Measurements from ENCODE around the gene LRMDA. TPM values are rescaled to one million over a fixed set of nuclear protein-coding genes. Genes with fewer than 3 reads are reported as not detected.

LRMDA gene
- total RNA-seq, 1 donor from 2014 or later = 0.19 TPM

DNA sequence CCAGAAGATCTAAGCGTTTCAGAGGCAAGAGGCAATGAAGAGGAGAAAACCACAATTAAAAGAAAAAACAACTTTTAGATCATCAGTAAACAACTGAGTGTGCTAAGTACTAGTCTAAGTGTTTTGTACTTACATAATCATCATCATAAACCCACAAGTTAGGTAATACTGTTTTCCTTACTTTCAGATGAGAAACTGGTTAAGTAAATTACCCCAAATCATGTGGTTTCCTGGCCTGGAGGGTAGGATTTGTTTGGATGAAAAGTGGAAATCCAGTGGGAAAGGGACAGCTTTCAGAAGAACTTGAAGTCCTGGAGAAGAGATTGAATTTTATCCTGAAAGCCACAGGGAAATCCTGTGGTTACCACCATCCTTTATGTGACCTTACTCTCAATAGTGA is 463.3 kb downstream of the LRMDA start:
- no peak for DNase-seq (ENCODE audit: extremely low spot score, unreplicated experiment)
- Mint-ChIP-seq H3K4me3 (ENCODE audit: unreplicated experiment) (no peak overlapping the region), H3K27ac (ENCODE audit: unreplicated experiment) (no peak overlapping the region), H3K36me3 (ENCODE audit: unreplicated experiment) (no peaks in the 10 kb centered on the region), H3K4me1 (ENCODE audit: unreplicated experiment) (no peaks in the 10 kb centered on the region), H3K27me3 (ENCODE audit: unreplicated experiment) (peaks cover 19% of the 10 kb centered on the region), H3K9me3 (ENCODE audit: unreplicated experiment) (no peaks in the 10 kb centered on the region)
- TF ChIP-seq, protein P1, sequence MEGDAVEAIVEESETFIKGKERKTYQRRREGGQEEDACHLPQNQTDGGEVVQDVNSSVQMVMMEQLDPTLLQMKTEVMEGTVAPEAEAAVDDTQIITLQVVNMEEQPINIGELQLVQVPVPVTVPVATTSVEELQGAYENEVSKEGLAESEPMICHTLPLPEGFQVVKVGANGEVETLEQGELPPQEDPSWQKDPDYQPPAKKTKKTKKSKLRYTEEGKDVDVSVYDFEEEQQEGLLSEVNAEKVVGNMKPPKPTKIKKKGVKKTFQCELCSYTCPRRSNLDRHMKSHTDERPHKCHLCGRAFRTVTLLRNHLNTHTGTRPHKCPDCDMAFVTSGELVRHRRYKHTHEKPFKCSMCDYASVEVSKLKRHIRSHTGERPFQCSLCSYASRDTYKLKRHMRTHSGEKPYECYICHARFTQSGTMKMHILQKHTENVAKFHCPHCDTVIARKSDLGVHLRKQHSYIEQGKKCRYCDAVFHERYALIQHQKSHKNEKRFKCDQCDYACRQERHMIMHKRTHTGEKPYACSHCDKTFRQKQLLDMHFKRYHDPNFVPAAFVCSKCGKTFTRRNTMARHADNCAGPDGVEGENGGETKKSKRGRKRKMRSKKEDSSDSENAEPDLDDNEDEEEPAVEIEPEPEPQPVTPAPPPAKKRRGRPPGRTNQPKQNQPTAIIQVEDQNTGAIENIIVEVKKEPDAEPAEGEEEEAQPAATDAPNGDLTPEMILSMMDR (IDR thresholded peaks at IDR 0.05) = no peak

DNA sequence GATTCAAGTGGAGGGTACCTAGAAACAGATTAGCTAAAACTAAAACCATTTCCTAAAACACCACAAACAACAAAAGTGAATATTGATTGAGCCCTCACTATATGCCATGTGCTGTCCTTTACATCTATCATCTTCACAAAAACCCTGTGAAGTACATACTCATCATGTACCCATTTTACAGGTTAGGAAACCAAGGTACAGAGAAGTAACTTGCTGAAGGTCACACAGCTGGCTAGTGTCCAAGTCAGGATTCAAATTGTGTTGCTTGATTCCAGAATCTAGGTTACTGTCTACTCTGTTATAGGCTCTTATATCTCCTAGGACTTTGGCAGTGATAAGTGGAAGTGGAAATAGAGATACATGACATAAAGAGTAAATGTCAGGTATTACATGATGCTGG is 463.8 kb downstream of the LRMDA start:
- no peak overlapping the region for H3K4me3 Mint-ChIP-seq (ENCODE audit: unreplicated experiment)
- H3K27ac Mint-ChIP-seq (ENCODE audit: unreplicated experiment) = no peak overlapping the region
- no peak for DNase-seq (ENCODE audit: extremely low spot score, unreplicated experiment)
- H3K9me3 Mint-ChIP-seq (ENCODE audit: unreplicated experiment) = no peaks in the 10 kb centered on the region
- no peaks in the 10 kb centered on the region for H3K4me1 Mint-ChIP-seq (ENCODE audit: unreplicated experiment)
- peaks cover 21% of the 10 kb centered on the region for H3K27me3 Mint-ChIP-seq (ENCODE audit: unreplicated experiment)
- TF ChIP-seq, protein P1 (IDR thresholded peaks at IDR 0.05) = no peak
- no peaks in the 10 kb centered on the region for H3K36me3 Mint-ChIP-seq (ENCODE audit: unreplicated experiment)

DNA sequence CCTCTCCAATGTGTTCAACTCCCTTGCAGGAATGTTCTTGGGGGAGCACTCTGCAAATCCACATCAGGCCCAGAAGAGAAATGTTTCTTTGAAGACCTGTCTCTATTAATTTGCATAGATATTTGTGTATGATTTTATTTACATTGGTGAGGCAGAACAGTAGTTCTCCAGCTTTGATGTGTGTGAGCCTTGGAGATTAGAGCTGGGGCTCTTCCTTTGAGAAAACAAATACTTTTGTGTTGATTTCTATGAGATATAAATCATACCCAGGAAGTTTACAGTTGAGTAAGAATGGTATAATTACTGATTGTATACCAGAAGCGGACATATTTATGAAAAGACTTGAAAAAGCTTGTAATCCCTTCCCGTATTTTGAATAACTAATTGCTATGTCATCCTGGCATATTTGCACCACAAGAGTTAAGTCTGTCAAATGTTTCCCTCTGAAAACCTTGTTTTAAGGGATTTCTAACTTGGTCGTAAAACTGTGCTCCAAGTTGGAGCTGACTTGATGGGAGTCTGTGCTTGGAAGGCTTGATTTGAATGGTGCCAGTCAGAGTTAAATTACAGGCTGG is 468.5 kb downstream of the LRMDA start:
- DNase-seq (ENCODE audit: extremely low spot score, unreplicated experiment) = no peak
- no peaks in the 10 kb centered on the region for H3K4me1 Mint-ChIP-seq (ENCODE audit: unreplicated experiment)
- H3K4me3 Mint-ChIP-seq (ENCODE audit: unreplicated experiment) = no peak overlapping the region
- H3K9me3 Mint-ChIP-seq (ENCODE audit: unreplicated experiment) = no peaks in the 10 kb centered on the region
- TF ChIP-seq, protein P1 (IDR thresholded peaks at IDR 0.05) = no peak
- peaks cover 42% of the 10 kb centered on the region for H3K27me3 Mint-ChIP-seq (ENCODE audit: unreplicated experiment)
- H3K36me3 Mint-ChIP-seq (ENCODE audit: unreplicated experiment) = no peaks in the 10 kb centered on the region
- H3K27ac Mint-ChIP-seq (ENCODE audit: unreplicated experiment) = no peak overlapping the region

DNA sequence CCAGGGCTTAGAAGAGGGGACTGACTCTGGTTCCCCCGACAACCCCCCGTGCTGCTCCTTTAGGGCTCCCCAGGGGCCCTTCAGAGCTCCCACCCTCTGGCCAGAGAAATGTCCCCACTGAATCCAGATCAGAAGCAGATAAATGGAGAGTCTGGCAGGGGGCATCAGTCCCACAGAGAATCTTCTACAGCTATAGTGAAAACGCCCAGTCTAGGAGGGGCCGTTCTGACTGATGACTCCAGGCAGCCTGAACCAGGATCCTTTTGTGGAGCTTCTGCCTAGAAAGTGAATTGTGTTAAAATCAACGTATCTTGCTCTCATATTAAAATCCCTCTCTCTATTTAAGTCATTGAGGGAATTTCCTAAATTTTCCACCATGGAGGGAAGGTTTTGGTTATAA is 471.4 kb downstream of the LRMDA start:
- Mint-ChIP-seq H3K9me3 (ENCODE audit: unreplicated experiment) (no peaks in the 10 kb centered on the region), H3K27ac (ENCODE audit: unreplicated experiment) (no peak overlapping the region), H3K27me3 (ENCODE audit: unreplicated experiment) (peaks cover 60% of the 10 kb centered on the region), H3K36me3 (ENCODE audit: unreplicated experiment) (no peaks in the 10 kb centered on the region), H3K4me1 (ENCODE audit: unreplicated experiment) (no peaks in the 10 kb centered on the region), H3K4me3 (ENCODE audit: unreplicated experiment) (no peak overlapping the region)
- TF ChIP-seq, protein P1 (IDR thresholded peaks at IDR 0.05) = no peak
- no peak for DNase-seq (ENCODE audit: extremely low spot score, unreplicated experiment)

DNA sequence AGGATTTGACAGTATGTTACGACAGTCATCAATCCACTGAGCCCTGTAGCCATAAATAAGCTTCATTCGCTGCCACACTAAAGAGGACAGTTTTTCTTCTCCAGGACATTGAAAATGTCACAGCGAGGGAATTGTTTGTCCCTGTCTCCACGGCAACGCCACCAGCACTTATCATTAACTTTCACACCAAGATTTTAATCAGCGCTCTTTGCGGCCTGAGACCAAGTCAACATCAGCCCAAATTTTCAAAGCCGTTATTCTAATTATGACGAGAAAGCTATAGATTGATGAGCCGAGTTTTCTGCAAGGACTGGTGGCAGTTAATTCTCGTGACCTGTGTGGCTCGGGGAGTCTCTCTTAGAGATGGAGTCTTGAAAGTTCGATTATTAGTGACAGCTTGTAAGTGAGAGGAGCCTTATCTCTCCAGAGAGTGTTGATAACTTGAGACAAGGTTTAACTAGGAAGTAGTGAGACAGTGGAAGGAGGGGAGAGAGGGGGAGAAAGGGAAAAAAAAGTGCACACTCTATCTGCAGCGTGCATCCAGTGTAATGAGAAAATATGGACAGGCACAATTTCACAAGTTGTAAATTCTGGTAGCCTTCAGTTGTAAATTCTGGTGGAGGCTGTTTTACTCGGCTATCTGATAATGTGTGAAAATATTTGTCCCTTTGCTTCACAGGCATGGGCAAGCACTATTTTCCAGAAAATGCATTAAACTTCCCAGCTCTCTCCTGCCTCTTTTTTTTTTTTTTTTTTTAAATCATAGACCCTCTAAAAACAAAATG is 473.3 kb downstream of the LRMDA start:
- Mint-ChIP-seq H3K27me3 (ENCODE audit: unreplicated experiment) (peaks cover 70% of the 10 kb centered on the region), H3K36me3 (ENCODE audit: unreplicated experiment) (no peaks in the 10 kb centered on the region), H3K9me3 (ENCODE audit: unreplicated experiment) (no peaks in the 10 kb centered on the region), H3K4me1 (ENCODE audit: unreplicated experiment) (no peaks in the 10 kb centered on the region), H3K4me3 (ENCODE audit: unreplicated experiment) (no peak overlapping the region), H3K27ac (ENCODE audit: unreplicated experiment) (no peak overlapping the region)
- TF ChIP-seq, protein P1 (IDR thresholded peaks at IDR 0.05) = no peak
- no peak for DNase-seq (ENCODE audit: extremely low spot score, unreplicated experiment)
